ENCODE measurements around the gene ANKS6.

Gene ANKS6

GRCh38 chr9:98732801-98733200 lies 63.6 kb downstream of the ANKS6 start:
- Histone ChIP-seq H4K20me1 (peaks cover 0 to 3% (median 0%) of the 10 kb centered on the region in 11 experiments; a peak in 2 of 22 replicates), H3K9ac (no peak overlapping the region; a peak in 2 of 22 replicates), H3K36me3 (peaks cover 0 to 38% (median 28%) of the 10 kb centered on the region in 11 experiments; a peak in 18 of 22 replicates), H3K4me1 (peaks cover 8 to 94% (median 84%) of the 10 kb centered on the region in 10 experiments; a peak in 18 of 20 replicates), H3K4me2 (peak overlapping the region; percentile 9 to 86 (median 72); a peak in 19 of 22 replicates), H3K27ac (no peak overlapping the region), H3K9me3 (replicated peaks in 1 of 11) (peaks cover 3 to 10% (median 4%) of the 10 kb centered on the region in 11 experiments; a peak in 15 of 22 replicates), H3K4me3 (no peak overlapping the region), H3K27me3 (no peaks in the 10 kb centered on the region)
- TF ChIP-seq Cebpa-rat (IDR thresholded peaks at IDR 0.05): no peak

- no peak for TF ChIP-seq Cebpa-rat (IDR thresholded peaks at IDR 0.05)
These were observed 64.3 kb downstream of the ANKS6 start for GRCh38 chr9:98732091-98732490.

GRCh38 chr9:98730871-98731270 lies 65.5 kb downstream of the ANKS6 start:
- no peaks in the 10 kb centered on the region for H3K9me3 ChIP-seq (replicated peaks in 1 of 11)
- H4K20me1 ChIP-seq: no peaks in the 10 kb centered on the region; a peak in 1 of 22 replicates
- peaks cover 0 to 28% (median 20%) of the 10 kb centered on the region in 11 experiments; a peak in 18 of 22 replicates for H3K36me3 ChIP-seq
- no peak overlapping the region for H3K4me3 ChIP-seq
- peak overlapping the region in 7 of 11 experiments; percentile 68 to 86 (median 78); a peak in 9 of 22 replicates for H3K4me2 ChIP-seq
- H3K9ac ChIP-seq: no peak overlapping the region
- H3K4me1 ChIP-seq: peaks cover 18 to 100% (median 92%) of the 10 kb centered on the region in 10 experiments
- H3K27me3 ChIP-seq: no peaks in the 10 kb centered on the region
- H3K27ac ChIP-seq: no peak overlapping the region; a peak in 1 of 22 replicates
- no peak for TF ChIP-seq Cebpa-rat (IDR thresholded peaks at IDR 0.05)

More at GRCh38 chr9:98732091-98732490, 64.3 kb downstream of the ANKS6 start:
- Histone ChIP-seq H4K20me1 (peaks cover 0 to 3% (median 0%) of the 10 kb centered on the region in 11 experiments; a peak in 2 of 22 replicates), H3K27ac (peak overlapping the region in 1 of 11 experiments; percentile 6; a peak in 2 of 22 replicates), H3K9me3 (replicated peaks in 1 of 11) (peaks cover 0 to 3% (median 0%) of the 10 kb centered on the region in 11 experiments; a peak in 2 of 22 replicates), H3K27me3 (no peaks in the 10 kb centered on the region), H3K4me2 (peak overlapping the region; percentile 9 to 86 (median 72); a peak in 19 of 22 replicates), H3K9ac (peak overlapping the region in 1 of 11 experiments; percentile 4; a peak in 3 of 22 replicates), H3K4me1 (peaks cover 14 to 100% (median 92%) of the 10 kb centered on the region in 10 experiments), H3K36me3 (peaks cover 0 to 32% (median 24%) of the 10 kb centered on the region in 11 experiments; a peak in 18 of 22 replicates), H3K4me3 (peak overlapping the region in 1 of 10 experiments; percentile 0; a peak in 4 of 20 replicates)

GRCh38 chr9:98728500-98728899 lies 67.9 kb downstream of the ANKS6 start:
- peak overlapping the region in 6 of 11 experiments; percentile 16 to 86 (median 78); a peak in 8 of 22 replicates for H3K4me2 ChIP-seq
- H3K27ac ChIP-seq: no peak overlapping the region
- H3K9me3 ChIP-seq (replicated peaks in 1 of 11): peaks cover 0 to 8% (median 1%) of the 10 kb centered on the region in 11 experiments; a peak in 5 of 22 replicates
- peaks cover 0 to 5% (median 0%) of the 10 kb centered on the region in 11 experiments; a peak in 6 of 22 replicates for H3K36me3 ChIP-seq
- no peaks in the 10 kb centered on the region for H3K27me3 ChIP-seq
- no peaks in the 10 kb centered on the region; a peak in 1 of 22 replicates for H4K20me1 ChIP-seq
- peaks cover 24 to 100% (median 86%) of the 10 kb centered on the region in 10 experiments for H3K4me1 ChIP-seq
- TF ChIP-seq Cebpa-rat (IDR thresholded peaks at IDR 0.05): no peak
- no peak overlapping the region for H3K9ac ChIP-seq
- H3K4me3 ChIP-seq: no peak overlapping the region

- no peaks in the 10 kb centered on the region for H3K27me3 ChIP-seq
- no peak for TF ChIP-seq Cebpa-rat (IDR thresholded peaks at IDR 0.05)
- peak overlapping the region in 3 of 11 experiments; percentile 11 to 38 (median 26); a peak in 3 of 22 replicates for H3K27ac ChIP-seq
- no peaks in the 10 kb centered on the region for H4K20me1 ChIP-seq
- H3K4me1 ChIP-seq: peaks cover 24 to 100% (median 81%) of the 10 kb centered on the region in 10 experiments
- H3K4me3 ChIP-seq: no peak overlapping the region
- no peak overlapping the region for H3K9ac ChIP-seq
- peak overlapping the region; percentile 71 to 89 (median 80); a peak in 17 of 22 replicates for H3K4me2 ChIP-seq
- H3K36me3 ChIP-seq: no peaks in the 10 kb centered on the region
- H3K9me3 ChIP-seq (replicated peaks in 1 of 11): peaks cover 0 to 12% (median 3%) of the 10 kb centered on the region in 11 experiments; a peak in 5 of 22 replicates
These were observed 68.9 kb downstream of the ANKS6 start for GRCh38 chr9:98727428-98727827.

- peaks cover 0 to 12% (median 3%) of the 10 kb centered on the region in 11 experiments; a peak in 5 of 22 replicates for H3K9me3 ChIP-seq (replicated peaks in 1 of 11)
- peak overlapping the region in 2 of 10 experiments; percentile 0 to 6; a peak in 4 of 20 replicates for H3K4me3 ChIP-seq
- no peaks in the 10 kb centered on the region for H3K27me3 ChIP-seq
- TF ChIP-seq Cebpa-rat (IDR thresholded peaks at IDR 0.05): no peak
- no peaks in the 10 kb centered on the region for H3K36me3 ChIP-seq
- peaks cover 21 to 95% (median 75%) of the 10 kb centered on the region in 10 experiments for H3K4me1 ChIP-seq
- H4K20me1 ChIP-seq: no peaks in the 10 kb centered on the region
- H3K9ac ChIP-seq: peak overlapping the region in 6 of 11 experiments; percentile 22 to 58 (median 35); a peak in 8 of 22 replicates
- H3K4me2 ChIP-seq: peak overlapping the region; percentile 71 to 89 (median 80)
- H3K27ac ChIP-seq: peak overlapping the region in 10 of 11 experiments; percentile 37 to 71 (median 54); a peak in 15 of 22 replicates
These were observed 69.6 kb downstream of the ANKS6 start for GRCh38 chr9:98726735-98727134.

GRCh38 chr9:98724810-98725530 lies 71.4 kb downstream of the ANKS6 start:
- no peak for TF ChIP-seq Cebpa-rat (IDR thresholded peaks at IDR 0.05)
- Histone ChIP-seq H3K9me3 (replicated peaks in 1 of 11) (peaks cover 0 to 12% (median 3%) of the 10 kb centered on the region in 11 experiments; a peak in 5 of 22 replicates), H3K4me1 (peaks cover 21 to 78% (median 57%) of the 10 kb centered on the region in 10 experiments), H4K20me1 (no peaks in the 10 kb centered on the region), H3K4me3 (no peak overlapping the region), H3K27me3 (no peaks in the 10 kb centered on the region), H3K4me2 (peak overlapping the region in 8 of 11 experiments; percentile 71 to 89 (median 80); a peak in 16 of 22 replicates), H3K36me3 (no peaks in the 10 kb centered on the region), H3K27ac (peak overlapping the region in 4 of 11 experiments; percentile 65 to 71 (median 71); a peak in 5 of 22 replicates), H3K9ac (peak overlapping the region in 2 of 11 experiments; percentile 38 to 52; a peak in 3 of 22 replicates)

GRCh38 chr9:98721643-98722042 lies 74.7 kb downstream of the ANKS6 start:
- H3K36me3 ChIP-seq: no peaks in the 10 kb centered on the region
- H3K4me1 ChIP-seq: peaks cover 13 to 44% (median 27%) of the 10 kb centered on the region in 10 experiments
- TF ChIP-seq Cebpa-rat (IDR thresholded peaks at IDR 0.05): no peak

More at GRCh38 chr9:98721643-98722042, 74.7 kb downstream of the ANKS6 start:
- Histone ChIP-seq H4K20me1 (no peaks in the 10 kb centered on the region), H3K27ac (no peak overlapping the region), H3K27me3 (no peaks in the 10 kb centered on the region), H3K4me3 (no peak overlapping the region), H3K9ac (no peak overlapping the region), H3K9me3 (replicated peaks in 1 of 11) (peaks cover 0 to 12% (median 3%) of the 10 kb centered on the region in 11 experiments; a peak in 6 of 22 replicates), H3K4me2 (peak overlapping the region in 1 of 11 experiments; percentile 71; a peak in 1 of 22 replicates)
